K562 (cell line): ENCODE data around the gene NAA80. TPM values are rescaled to one million over a fixed set of nuclear protein-coding genes. Genes with fewer than 3 reads are reported as not detected.

Experiments
- ATAC-seq: fragments of 200-7000 bp; cut with Tn5 transposase; 3 replicates; pipeline ENCODE4 v1.9.1; 2020; ENCODE audit warnings: moderate library complexity
- BruUV-seq: library from RNA; stranded (reverse); fragments of 400-500 nt; replicated peaks from 2 replicates; lab custom pipeline; 2021; lab: Mats Ljungman, UMichigan
- CTCF ChIA-PET: fragments of 300-600 bp; formaldehyde crosslinking; extraction: SDS; loops from one replicate; lab custom pipeline; 2021; ENCODE audit warnings: low intra/inter-chr PET ratio; lab: Yijun Ruan, JAX
- POLR2A ChIA-PET: fragments of 300-600, 350-650 bp; sonication (Branson Sonifier 250); formaldehyde crosslinking; extraction: SDS; loops from one replicate; lab custom pipeline; 2021; ENCODE audit warnings: antibody characterized with exemption, inconsistent platforms; lab: Yijun Ruan, JAX
- DNase-seq, 4 experiments: peaks; one replicate each; pipeline versions ENCODE4 v3.0.0 to v3.0.0-alpha.2; 2011 to 2018; ENCODE audit warnings: low spot score in 3 of 4, mixed read lengths in 3 of 4; ENCODE audit errors: extremely low read depth in 1 of 4
- FAIRE-seq: peaks from 2 replicates; lab custom pipeline; 2011; peaks lifted over from hg19 to GRCh38; lab: Jason Lieb, UNC
- H2AFZ ChIP-seq: 2 replicates; pipeline ENCODE4 v1.6.0; 2011; ENCODE audit warnings: low read depth, low read length, control low read depth, inconsistent platforms
- H3K27ac ChIP-seq: fragments of 200-600 bp; 3 replicates; pipeline ENCODE4 v1.8.0; 2011; ENCODE audit warnings: low read depth, mild to moderate bottlenecking, control low read depth, inconsistent platforms, low read length, moderate library complexity, mixed read lengths; ENCODE audit errors: extremely low read depth
- H3K27me3 ChIP-seq, 2 experiments: fragments of 300-600 bp in 1 of 2; 2 replicates in 1 of 2; 3 replicates in 1 of 2; pipeline versions ENCODE4 v1.6.0 to v1.8.0; 2011; ENCODE audit warnings: inconsistent platforms in 2 of 2, low read length in 2 of 2, mild to moderate bottlenecking in 1 of 2, mixed read lengths in 1 of 2, moderate library complexity in 1 of 2; ENCODE audit not compliant: control insufficient read depth in 2 of 2, insufficient read depth in 2 of 2
- H3K36me3 ChIP-seq: fragments of 300-600 bp; 3 replicates; pipeline ENCODE4 v1.8.0; 2011; ENCODE audit warnings: mild to moderate bottlenecking, low read length, inconsistent platforms; ENCODE audit not compliant: control insufficient read depth, insufficient read depth
- H3K4me1 ChIP-seq, 2 experiments: fragments of 200-600 bp in 1 of 2; replicated peaks in 1 of 2; 2 replicates in 1 of 2; 3 replicates in 1 of 2; pipeline versions ENCODE4 v1.5.1 to v1.8.0; 2011; ENCODE audit warnings: inconsistent platforms in 2 of 2, low read length in 2 of 2, mild to moderate bottlenecking in 1 of 2, mixed read lengths in 1 of 2, moderate library complexity in 1 of 2; ENCODE audit not compliant: control insufficient read depth in 2 of 2, insufficient read depth in 2 of 2
- H3K4me2 ChIP-seq: 2 replicates; pipeline ENCODE4 v1.6.1; 2011; ENCODE audit warnings: low read length, control low read depth, inconsistent platforms, mixed read lengths; ENCODE audit not compliant: insufficient read depth
- H3K4me3 ChIP-seq: fragments of 200-600 bp; sonication (generic), shearing (Covaris generic); 2 replicates; pipeline ENCODE4 v1.5.1; 2016; ENCODE audit warnings: control low read depth, inconsistent platforms
- H3K79me2 ChIP-seq: fragments of 200-600 bp; 3 replicates; pipeline ENCODE4 v1.8.0; 2011; ENCODE audit warnings: low read length, inconsistent platforms; ENCODE audit not compliant: control insufficient read depth, insufficient read depth
- H3K9ac ChIP-seq, 2 experiments: 2 replicates each; pipeline versions ENCODE4 v1.6.0 to v1.6.1; 2011; ENCODE audit warnings: low read depth in 2 of 2, low read length in 2 of 2, control low read depth in 1 of 2, inconsistent platforms in 1 of 2, mild to moderate bottlenecking in 1 of 2, mixed read lengths in 1 of 2; ENCODE audit not compliant: insufficient read depth in 1 of 2
- H3K9me1 ChIP-seq: one replicate; pipeline ENCODE4 v1.6.0; 2011; ENCODE audit warnings: inconsistent platforms, mild to moderate bottlenecking, low read length, moderate library complexity; ENCODE audit not compliant: control insufficient read depth, insufficient read depth
- H3K9me3 ChIP-seq: replicated peaks from 2 replicates; pipeline ENCODE4 v1.5.1; 2011; ENCODE audit warnings: low read depth, low read length, inconsistent platforms; ENCODE audit not compliant: control insufficient read depth, insufficient read depth
- H4K20me1 ChIP-seq: replicated peaks from 2 replicates; pipeline ENCODE4 v1.6.1; 2011; ENCODE audit warnings: low read length, inconsistent platforms, mixed read lengths; ENCODE audit not compliant: control insufficient read depth, insufficient read depth
- DDX20 ChIP-seq: fragments of 450-650 bp; IDR thresholded peaks from 2 replicates; pipeline ENCODE4 v1.6.1; 2016; ENCODE audit warnings: missing genetic modification characterization, low read depth, mild to moderate bottlenecking, missing compliant biosample characterization, moderate library complexity
- FOXP1 ChIP-seq: sonication (generic); formaldehyde crosslinking; IDR thresholded peaks from 2 replicates; pipeline ENCODE4 v1.8.0; 2022; ENCODE audit warnings: mild to moderate bottlenecking, missing genetic modification reagents
- MGA ChIP-seq: fragments of 450-650 bp; IDR thresholded peaks from 2 replicates; pipeline ENCODE4 v1.6.1; 2016; ENCODE audit warnings: mild to moderate bottlenecking, moderate library complexity
- NR2C2 ChIP-seq, 2 experiments: fragments of 200-800 bp in 1 of 2; sonication (Bioruptor generic) in 1 of 2; sonication (generic) in 1 of 2; formaldehyde crosslinking in 1 of 2; IDR thresholded peaks; 2 replicates each; pipeline versions ENCODE4 v1.6.1 to v1.8.0; 2016 to 2022; ENCODE audit warnings: mild to moderate bottlenecking in 1 of 2, missing compliant biosample characterization in 1 of 2, missing genetic modification characterization in 1 of 2, missing genetic modification reagents in 1 of 2
- NR2F6 ChIP-seq: fragments of 450-650 bp; formaldehyde crosslinking; IDR thresholded peaks from 2 replicates; pipeline ENCODE4 v1.4.0; 2020; ENCODE audit warnings: mild to moderate bottlenecking
- PTTG1 ChIP-seq: fragments of 450-650 bp; IDR thresholded peaks from 2 replicates; pipeline ENCODE4 v1.6.1; 2016; ENCODE audit warnings: low read depth, mild to moderate bottlenecking, missing genetic modification characterization, missing compliant biosample characterization
- RBM39 ChIP-seq: fragments of 200-400 bp; formaldehyde crosslinking; optimal IDR thresholded peaks from 2 replicates; pipeline ENCODE3; 2018; ENCODE audit warnings: low read depth, low read length
- STAT5A ChIP-seq: IDR thresholded peaks from 2 replicates; pipeline ENCODE4 v1.6.1; 2012; ENCODE audit warnings: low read length, inconsistent platforms, borderline replicate concordance
- ZNF232 ChIP-seq: sonication (generic); formaldehyde crosslinking; IDR thresholded peaks from 2 replicates; pipeline ENCODE4 v1.8.0; 2022; ENCODE audit warnings: mild to moderate bottlenecking, missing genetic modification reagents
- WGBS: fragments of 100-300 bp; shearing (Covaris generic); methylation state at CpG from one replicate; pipeline ENCODE4 v1.1.6; 2016; ENCODE audit warnings: low coverage, mixed read lengths; ENCODE audit not compliant: insufficient coverage; ENCODE audit errors: missing lambda C conversion rate; 5-methylcytosine and 5-hydroxymethylcytosine counted together
- in situ Hi-C: fragments of 300-500 bp; cut with MboI; formaldehyde crosslinking; loops from 4 replicates; pipeline ENCODE4 v1.15.0; 2018; ENCODE audit warnings: inconsistent platforms, mixed read lengths
- intact Hi-C: fragments of 100-400 bp; cut with micrococcal nuclease; formaldehyde crosslinking; loops from 2 replicates; pipeline ENCODE4 v1.14.2; 2022
- polyA plus RNA-seq, 8 experiments: library from polyadenylated mRNA; depleted of rRNA in 4 of 8; stranded (reverse) in 5 of 8; unstranded in 3 of 8; fragments of >200 nt; fragmentation: Nextera tagmentation in 2 of 8; fragmentation: Illumina TruSeq in 1 of 8; extraction: Ambion mirVana in 2 of 8; extraction: Trizol in 1 of 8; gene quantifications; 2 replicates each; pipeline versions ENCODE4 v1.2.1 to v1.2.3, GENCODE V29; 2011 to 2014; ENCODE audit warnings: inconsistent platforms in 1 of 8, missing spikeins in 1 of 8
- total RNA-seq, 7 experiments: library from RNA; depleted of rRNA in 6 of 7; stranded (reverse); fragments of >200 nt in 6 of 7; fragmentation: Illumina TruSeq in 2 of 7; extraction: Trizol in 2 of 7; gene quantifications; 2 replicates each; pipeline versions ENCODE4 v1.2.1 to v1.2.3, GENCODE V29; 2011 to 2021; ENCODE audit warnings: low replicate concordance in 1 of 7

NAA80 gene
- total and polyA plus RNA-seq, 9 of the 15 experiments (the other 6 are each of a cell fraction or from before 2014, with no cell fraction given) = 0.82 to 24.0 (median 8.6) TPM

- no peak overlapping the region for H3K4me2 ChIP-seq
- no peaks in the 10 kb centered on the region for H4K20me1 ChIP-seq
- no peak for DNase-seq
- no peak overlapping the region for H2AFZ ChIP-seq
- H3K9ac ChIP-seq = peak overlapping the region in 1 of 2 experiments; percentile 55; a peak in 2 of 4 replicates
- in situ Hi-C loops = no loop called here
- no peaks in the 10 kb centered on the region for H3K9me3 ChIP-seq
- ChIA-PET POLR2A (interaction anchor here (1.2 kb wide), 1 partner anchor 14 kb away, joined by 4 read pairs; no protein-coding TSS in a partner anchor), CTCF (interaction anchor here (2.1 kb wide), 1 partner anchor 96 kb away, joined by 6 read pairs; no protein-coding TSS in a partner anchor)
- no peaks in the 10 kb centered on the region for H3K27me3 ChIP-seq
- BruUV-seq = no TSS peak
- peaks cover 41% of the 10 kb centered on the region; the same call in 2 of the 3 replicates for H3K36me3 ChIP-seq
- intact Hi-C loops = no loop called here
- H3K79me2 ChIP-seq = peaks cover 36% of the 10 kb centered on the region
- H3K4me1 ChIP-seq = peaks cover 25 to 66% of the 10 kb centered on the region in 2 experiments; a peak in 4 of 5 replicates
- H3K27ac ChIP-seq = no peak overlapping the region
- FAIRE-seq = no peak
- 60% methylated on average over 2 of the region's 4 CpGs for WGBS
- no peak for ATAC-seq
- H3K9me1 ChIP-seq = no peaks in the 10 kb centered on the region
- no peak overlapping the region for H3K4me3 ChIP-seq
- TF ChIP-seq PTTG1 (tag) (no peak), NR2C2 (CRISPR knock-in tag; IDR thresholded peaks at IDR 0.05) (no peak), NR2C2 (tag; IDR thresholded peaks at IDR 0.05) (no peak), NR2F6 (no peak), MGA (no peak), DDX20 (tag) (no peak), RBM39 (no peak), FOXP1 (CRISPR knock-in tag) (no peak), STAT5A (no peak), ZNF232 (no peak)
Observed at GRCh38 chr3:50323092-50323600, 23.9 kb upstream of the NAA80 start.
